Osteoblast (primary cell): ENCODE results near the gene LRRC4C. TPM values are rescaled to one million over a fixed set of nuclear protein-coding genes. Genes with fewer than 3 reads are reported as not detected.
"Not testable (repeated sequence)": the region's sequence is repeated elsewhere in the genome, so short reads cannot be mapped to it uniquely, and the experiment has no call there.

Experiments
- DNase-seq: peaks from one replicate; pipeline ENCODE4 v3.0.0; 2011; ENCODE audit warnings: low spot score, mixed read lengths; ENCODE audit not compliant: insufficient read length; ENCODE audit errors: missing footprints
- H2AFZ ChIP-seq: 2 replicates; pipeline ENCODE4 v1.6.0; 2011; ENCODE audit warnings: mild to moderate bottlenecking, low read length
- H3K27ac ChIP-seq: 2 replicates; pipeline ENCODE4 v1.5.1; 2011; ENCODE audit warnings: mild to moderate bottlenecking, low read depth, low read length, moderate library complexity
- H3K27me3 ChIP-seq: 2 replicates; pipeline ENCODE4 v1.6.0; 2012; ENCODE audit warnings: mild to moderate bottlenecking, control low read depth, inconsistent platforms, low read length, moderate library complexity; ENCODE audit not compliant: insufficient read depth
- H3K36me3 ChIP-seq: 2 replicates; pipeline ENCODE4 v1.5.1; 2011; ENCODE audit warnings: mild to moderate bottlenecking, low read length, control low read depth, moderate library complexity; ENCODE audit not compliant: insufficient read depth
- H3K4me1 ChIP-seq: 2 replicates; pipeline ENCODE4 v1.5.1; 2011; ENCODE audit warnings: mild to moderate bottlenecking, low read length, control low read depth, moderate library complexity; ENCODE audit not compliant: insufficient read depth
- H3K4me2 ChIP-seq: 2 replicates; pipeline ENCODE4 v1.6.0; 2011; ENCODE audit warnings: mild to moderate bottlenecking, low read length; ENCODE audit not compliant: insufficient read depth
- H3K4me3 ChIP-seq: fragments of 200-600 bp; sonication (generic); 3 replicates; pipeline ENCODE4 v1.5.1; 2012; ENCODE audit warnings: mild to moderate bottlenecking, low read length, inconsistent platforms; ENCODE audit not compliant: insufficient read depth
- H3K79me2 ChIP-seq: 2 replicates; pipeline ENCODE4 v1.6.0; 2012; ENCODE audit warnings: mild to moderate bottlenecking, low read length, control low read depth, inconsistent platforms; ENCODE audit not compliant: insufficient read depth
- H3K9me3 ChIP-seq: 2 replicates; pipeline ENCODE4 v1.5.1; 2011; ENCODE audit warnings: low read depth, low read length, control low read depth
- H4K20me1 ChIP-seq: 2 replicates; pipeline ENCODE4 v1.6.0; 2012; ENCODE audit warnings: mild to moderate bottlenecking, low read length, control low read depth; ENCODE audit not compliant: insufficient read depth
- total RNA-seq: library from RNA; depleted of rRNA; stranded (reverse); fragments of >200 nt; gene quantifications from 2 replicates; pipeline ENCODE4 v1.2.3, GENCODE V29; 2012
- TF ChIP-seq, protein P1 (sequence below): IDR thresholded peaks from 2 replicates; pipeline ENCODE4 v1.5.1; 2011; ENCODE audit warnings: mild to moderate bottlenecking, low read depth, low read length, moderate library complexity; ENCODE audit errors: extremely low read depth

Gene LRRC4C
- total RNA-seq, 1 donor = 2.2 TPM

GRCh38 chr11:40544162-40544561, 915.3 kb downstream of the LRRC4C start:
- H4K20me1 ChIP-seq = no peaks in the 10 kb centered on the region
- no peak for DNase-seq
- H2AFZ ChIP-seq = no peak overlapping the region
- no peaks in the 10 kb centered on the region for H3K79me2 ChIP-seq
- H3K4me2 ChIP-seq = no peak overlapping the region
- H3K27ac ChIP-seq = no peak overlapping the region
- H3K36me3 ChIP-seq = no peaks in the 10 kb centered on the region
- H3K27me3 ChIP-seq = no peaks in the 10 kb centered on the region
- no peak overlapping the region for H3K4me3 ChIP-seq
- H3K9me3 ChIP-seq = no peaks in the 10 kb centered on the region
- TF ChIP-seq, protein P1, sequence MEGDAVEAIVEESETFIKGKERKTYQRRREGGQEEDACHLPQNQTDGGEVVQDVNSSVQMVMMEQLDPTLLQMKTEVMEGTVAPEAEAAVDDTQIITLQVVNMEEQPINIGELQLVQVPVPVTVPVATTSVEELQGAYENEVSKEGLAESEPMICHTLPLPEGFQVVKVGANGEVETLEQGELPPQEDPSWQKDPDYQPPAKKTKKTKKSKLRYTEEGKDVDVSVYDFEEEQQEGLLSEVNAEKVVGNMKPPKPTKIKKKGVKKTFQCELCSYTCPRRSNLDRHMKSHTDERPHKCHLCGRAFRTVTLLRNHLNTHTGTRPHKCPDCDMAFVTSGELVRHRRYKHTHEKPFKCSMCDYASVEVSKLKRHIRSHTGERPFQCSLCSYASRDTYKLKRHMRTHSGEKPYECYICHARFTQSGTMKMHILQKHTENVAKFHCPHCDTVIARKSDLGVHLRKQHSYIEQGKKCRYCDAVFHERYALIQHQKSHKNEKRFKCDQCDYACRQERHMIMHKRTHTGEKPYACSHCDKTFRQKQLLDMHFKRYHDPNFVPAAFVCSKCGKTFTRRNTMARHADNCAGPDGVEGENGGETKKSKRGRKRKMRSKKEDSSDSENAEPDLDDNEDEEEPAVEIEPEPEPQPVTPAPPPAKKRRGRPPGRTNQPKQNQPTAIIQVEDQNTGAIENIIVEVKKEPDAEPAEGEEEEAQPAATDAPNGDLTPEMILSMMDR = no peak
- H3K4me1 ChIP-seq = no peaks in the 10 kb centered on the region

- no peaks in the 10 kb centered on the region for H3K27me3 ChIP-seq
- no peak overlapping the region for H2AFZ ChIP-seq
- H3K4me1 ChIP-seq = no peaks in the 10 kb centered on the region
- no peaks in the 10 kb centered on the region for H3K36me3 ChIP-seq
- DNase-seq = no peak
- H3K27ac ChIP-seq = no peak overlapping the region
- H4K20me1 ChIP-seq = no peaks in the 10 kb centered on the region
- no peaks in the 10 kb centered on the region for H3K9me3 ChIP-seq
- H3K79me2 ChIP-seq = no peaks in the 10 kb centered on the region
- H3K4me2 ChIP-seq = no peak overlapping the region
- H3K4me3 ChIP-seq = no peak overlapping the region
- TF ChIP-seq, protein P1 = no peak
These were observed 916.6 kb downstream of the LRRC4C start for GRCh38 chr11:40542821-40543220.

DNA sequence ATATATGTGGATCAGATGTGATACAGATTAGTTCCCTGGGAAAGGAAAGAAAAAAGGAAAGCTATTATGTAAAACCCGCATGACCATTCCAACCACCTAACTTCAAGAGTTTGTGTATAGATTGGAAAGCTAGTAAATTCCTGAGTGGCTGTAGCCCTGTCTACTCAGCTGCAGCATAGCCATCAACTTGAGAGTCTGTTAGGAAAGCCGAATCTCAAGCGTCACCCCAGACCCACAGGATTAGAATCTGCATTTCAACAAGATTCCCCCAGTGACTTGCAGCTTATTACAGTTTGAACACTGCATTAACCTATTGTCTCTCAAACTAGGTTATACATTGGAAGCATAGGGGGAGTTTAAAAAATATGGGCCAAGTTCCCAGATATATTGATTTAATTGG, 921.7 kb downstream of the LRRC4C start:
- H4K20me1 ChIP-seq = no peaks in the 10 kb centered on the region
- H3K4me3 ChIP-seq = no peak overlapping the region
- H3K27ac ChIP-seq = no peak overlapping the region
- H2AFZ ChIP-seq = no peak overlapping the region
- H3K4me1 ChIP-seq = no peaks in the 10 kb centered on the region
- no peaks in the 10 kb centered on the region for H3K36me3 ChIP-seq
- H3K79me2 ChIP-seq = no peaks in the 10 kb centered on the region
- TF ChIP-seq, protein P1 = no peak
- no peak for DNase-seq
- no peak overlapping the region for H3K4me2 ChIP-seq
- H3K27me3 ChIP-seq = no peaks in the 10 kb centered on the region
- peaks cover 1% of the 10 kb centered on the region for H3K9me3 ChIP-seq

- not testable (repeated sequence) for H3K4me1 ChIP-seq, H3K79me2 ChIP-seq, H3K9me3 ChIP-seq, H3K4me3 ChIP-seq, H3K4me2 ChIP-seq, H3K27ac ChIP-seq, H3K36me3 ChIP-seq, H2AFZ ChIP-seq, H3K27me3 ChIP-seq, DNase-seq, H4K20me1 ChIP-seq
These were observed 937.4 kb downstream of the LRRC4C start for GRCh38 chr11:40522080-40522479.
